Endometrial microvascular endothelial cells (primary cell): ENCODE data around the gene SSR3. TPM values are rescaled to one million over a fixed set of nuclear protein-coding genes. Genes with fewer than 3 reads are reported as not detected.
"Not testable (repeated sequence)": the region's sequence is repeated elsewhere in the genome, so short reads cannot be mapped to it uniquely, and the experiment has no call there.

ENCODE experiments used
- in situ Hi-C: cut with HindIII; loops from 2 replicates; pipeline ENCODE4 v1.10.0; 2017; ENCODE audit warnings: low sequenced_read_pairs, low pct_unique_long_range_greater_than_20kb; ENCODE audit errors: inconsistent ontology term
- total RNA-seq: library from RNA; depleted of rRNA; stranded (reverse); fragments of >200 nt; gene quantifications from one replicate; pipeline ENCODE4 v1.2.3, GENCODE V29; 2015; ENCODE audit errors: inconsistent ontology term

Gene SSR3
- total RNA-seq = 384 TPM

DNA sequence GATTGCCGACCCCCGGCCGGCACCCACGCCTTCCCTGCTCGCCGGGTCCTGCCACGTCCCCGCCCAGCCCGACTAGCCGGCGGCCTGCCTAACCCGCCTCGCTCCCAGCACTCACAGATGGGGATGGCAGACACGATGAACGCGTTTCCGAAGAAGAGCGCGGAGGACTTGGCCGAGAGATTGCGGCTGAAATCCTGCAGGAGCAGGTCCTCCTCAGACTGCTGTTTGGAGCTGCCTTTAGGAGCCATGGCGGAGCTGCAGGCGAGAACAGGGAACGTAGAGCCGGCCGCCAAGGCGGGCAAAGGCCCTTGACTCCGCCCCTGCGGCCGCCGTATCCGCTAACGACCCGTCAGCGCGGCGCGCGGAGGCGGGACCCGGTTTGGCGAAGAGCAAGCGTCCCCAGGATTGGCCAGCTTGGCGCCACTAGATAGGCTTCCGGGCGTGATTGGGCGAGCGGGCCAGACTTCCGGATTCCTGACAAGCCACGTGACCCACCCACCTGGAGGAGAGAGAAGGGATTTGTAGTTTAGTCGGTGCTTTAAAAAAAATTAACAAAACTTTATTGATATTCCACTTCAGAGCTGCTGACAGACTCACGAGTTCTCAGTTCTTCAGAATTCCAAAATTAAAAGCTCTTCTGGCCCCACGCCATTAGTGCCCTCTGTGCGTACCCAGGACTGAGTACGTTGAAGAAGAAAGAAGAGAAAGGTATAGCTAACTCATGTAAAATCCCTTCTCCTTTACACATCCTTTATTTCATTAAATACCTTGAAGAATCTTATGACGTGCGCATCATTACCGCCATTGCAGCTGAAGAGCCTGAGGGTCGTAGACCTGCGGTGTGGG is at the start of gene SSR3:
Gene SSR3 (minus strand): TSS at position 276 of the 846 bp plus-strand sequence. CDS start 28 bp downstream, at position 248.
- in situ Hi-C loops = no loop called here

DNA sequence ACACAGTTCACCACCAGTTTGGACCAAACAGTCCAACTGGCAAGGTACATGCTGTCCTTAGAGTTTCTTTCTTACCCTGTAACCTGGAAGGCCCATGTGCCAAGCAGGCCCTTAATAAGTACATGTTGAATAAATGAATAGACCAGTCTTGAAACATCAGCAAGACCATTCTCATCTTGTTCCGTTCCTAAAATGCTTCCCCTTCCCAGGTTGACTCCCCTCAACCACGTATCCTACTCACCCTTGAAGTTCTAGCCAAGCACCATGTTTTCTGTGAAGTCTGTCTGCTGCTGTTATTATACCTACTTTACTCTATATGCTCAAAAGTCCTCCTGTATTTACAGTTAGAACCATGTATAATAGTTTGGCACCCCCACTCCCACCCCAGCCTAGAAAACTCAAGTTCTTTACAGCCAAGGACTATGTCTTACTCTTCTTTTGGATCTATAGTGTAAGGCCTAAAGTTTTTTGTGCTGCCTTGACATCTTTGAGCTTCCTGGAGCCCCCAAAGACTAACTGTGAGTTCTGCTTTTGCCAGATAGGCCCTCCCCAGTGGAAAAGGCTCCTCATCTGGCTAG is 49.2 kb upstream of the SSR3 start:
- in situ Hi-C loops = no loop called here

DNA sequence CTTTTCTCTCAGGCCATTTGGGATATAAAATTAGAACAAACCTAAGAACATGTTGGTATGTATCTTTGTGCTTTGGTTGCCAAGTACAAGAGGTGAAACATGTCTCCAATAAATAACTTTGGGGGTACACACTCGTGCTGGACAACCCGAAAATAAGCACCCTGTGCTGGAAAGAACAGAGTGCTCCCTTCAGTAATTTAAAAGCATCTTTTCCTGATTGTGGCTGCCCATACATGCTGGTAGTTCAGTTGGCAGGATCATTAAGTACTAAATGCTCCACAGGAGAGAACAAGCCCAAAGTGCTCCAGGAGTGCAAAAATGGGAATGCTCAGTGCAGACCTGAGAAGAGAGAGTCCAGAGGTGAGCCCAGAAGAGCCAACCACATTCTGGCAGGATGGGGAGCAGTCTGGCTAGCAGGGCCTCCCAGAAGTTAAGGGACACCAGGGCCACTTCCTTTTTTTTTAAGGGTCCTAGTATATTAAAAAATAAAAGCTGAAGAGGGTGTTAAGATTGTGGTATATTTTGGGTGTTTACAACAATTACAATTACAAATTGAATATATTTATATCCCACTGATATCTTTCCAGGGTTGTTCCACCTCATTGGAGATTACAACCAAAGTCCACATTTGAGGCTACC is 48.6 kb upstream of the SSR3 start:
- in situ Hi-C loops = no loop called here

DNA sequence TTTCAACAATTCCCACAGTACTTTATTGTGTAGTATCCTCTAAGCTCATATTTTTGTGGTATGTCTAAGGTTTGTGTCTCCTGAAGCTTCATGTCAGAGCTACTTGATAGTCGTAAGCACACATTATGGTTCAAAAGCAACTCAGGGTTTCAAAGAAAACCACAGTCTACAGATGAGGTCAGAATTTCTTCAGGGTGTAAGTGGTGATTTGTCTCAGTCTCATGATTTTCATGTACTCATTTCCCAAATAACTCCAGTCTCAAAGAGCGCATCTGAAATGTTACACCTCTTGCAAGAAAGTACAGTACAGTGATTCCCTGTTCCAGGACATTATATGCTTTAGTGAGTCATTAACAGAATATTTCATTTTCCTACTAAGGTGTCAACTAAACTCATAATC is 47.5 kb upstream of the SSR3 start:
- in situ Hi-C loops = no loop called here

DNA sequence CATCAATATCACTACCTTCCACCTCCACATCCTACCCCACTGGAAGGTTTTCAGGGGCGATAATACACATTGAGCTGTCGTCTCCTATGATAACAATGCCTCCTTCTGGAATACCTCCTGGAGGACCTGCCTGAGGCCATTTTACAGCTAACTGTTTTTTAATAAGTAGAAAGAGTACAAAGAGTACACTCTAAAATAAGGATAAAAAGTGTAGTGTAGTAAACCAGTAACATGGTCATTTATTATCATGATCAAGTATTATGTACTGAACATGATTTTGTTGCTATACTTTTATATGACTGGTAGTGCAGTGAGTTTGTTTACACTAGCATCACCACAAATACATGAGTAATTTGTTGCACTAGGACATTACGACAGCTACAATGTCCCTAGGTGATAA is 46.6 kb upstream of the SSR3 start:
- in situ Hi-C loops = no loop called here

DNA sequence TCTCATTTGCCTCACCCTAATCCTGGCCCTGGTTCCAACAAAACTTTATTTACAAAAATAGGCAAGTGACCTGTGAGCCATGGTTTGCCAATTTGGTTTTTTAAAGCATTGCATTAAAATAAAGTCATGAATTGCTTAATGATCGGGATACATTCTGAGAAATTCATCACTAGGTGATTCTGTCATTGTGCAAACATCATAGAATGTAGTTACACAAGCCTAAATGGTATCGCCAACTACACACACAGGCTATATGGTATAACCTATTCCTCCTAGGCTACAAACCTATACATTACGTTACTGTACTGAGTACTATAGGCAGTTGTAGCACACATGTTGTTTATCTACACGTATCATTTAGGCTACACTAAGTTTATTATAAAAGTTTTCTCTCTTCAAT is 45.9 kb upstream of the SSR3 start:
- in situ Hi-C loops = no loop called here

DNA sequence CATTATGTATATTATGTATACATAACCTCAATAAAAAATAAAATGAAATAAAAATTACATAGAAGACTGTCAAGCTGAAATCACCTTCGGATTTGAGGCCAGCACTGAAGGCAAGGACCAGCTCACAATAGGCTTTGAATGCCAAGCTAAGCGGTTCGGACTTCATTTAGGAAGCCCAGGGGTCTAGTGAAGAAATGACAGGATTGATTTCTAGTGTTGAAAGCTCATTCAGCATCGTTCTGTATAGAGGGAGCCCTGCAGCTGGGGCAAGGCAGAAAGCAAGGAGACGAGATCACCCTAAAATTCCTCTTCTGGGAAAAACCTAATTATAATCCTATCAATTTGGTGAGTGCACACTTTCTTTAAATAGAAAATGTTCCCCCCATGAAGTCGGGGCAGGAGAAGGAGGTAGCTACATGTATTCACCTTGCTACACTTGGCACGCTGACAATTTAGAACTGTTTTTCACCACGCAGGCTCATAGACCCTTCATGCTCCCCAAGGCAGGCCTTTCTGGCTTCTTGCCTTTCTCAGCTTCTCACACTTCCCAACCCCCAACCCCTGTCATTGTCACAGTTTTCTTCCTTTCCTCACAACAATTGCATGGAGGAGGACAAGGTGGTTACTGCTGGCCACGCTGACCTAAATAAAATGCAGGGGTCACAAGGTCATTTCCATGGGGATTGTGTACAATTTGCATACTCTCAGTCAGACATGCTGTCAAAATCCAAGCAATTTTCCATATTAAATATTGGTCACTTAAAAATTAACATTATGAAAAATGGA is 44.4 kb upstream of the SSR3 start:
- in situ Hi-C loops = no loop called here

DNA sequence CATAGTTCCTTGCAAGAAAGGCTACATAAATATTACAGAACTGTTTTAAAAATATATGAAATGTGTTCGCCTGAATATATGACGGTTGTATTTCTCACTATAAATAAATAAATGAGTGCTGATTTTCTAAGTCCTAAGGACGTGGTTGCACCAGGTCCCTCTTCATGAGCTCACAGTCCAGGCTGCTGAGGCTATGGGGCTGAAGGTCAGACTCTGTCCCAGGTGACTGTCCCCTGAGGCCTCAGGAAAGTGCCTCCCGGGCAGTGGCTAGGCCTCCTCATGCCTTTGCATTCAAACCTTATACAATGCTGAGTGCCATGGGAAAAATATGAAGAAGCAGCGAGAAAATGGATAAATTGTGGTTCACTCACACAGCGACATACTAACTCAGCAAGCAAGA is 43.5 kb upstream of the SSR3 start:
- in situ Hi-C loops = no loop called here

DNA sequence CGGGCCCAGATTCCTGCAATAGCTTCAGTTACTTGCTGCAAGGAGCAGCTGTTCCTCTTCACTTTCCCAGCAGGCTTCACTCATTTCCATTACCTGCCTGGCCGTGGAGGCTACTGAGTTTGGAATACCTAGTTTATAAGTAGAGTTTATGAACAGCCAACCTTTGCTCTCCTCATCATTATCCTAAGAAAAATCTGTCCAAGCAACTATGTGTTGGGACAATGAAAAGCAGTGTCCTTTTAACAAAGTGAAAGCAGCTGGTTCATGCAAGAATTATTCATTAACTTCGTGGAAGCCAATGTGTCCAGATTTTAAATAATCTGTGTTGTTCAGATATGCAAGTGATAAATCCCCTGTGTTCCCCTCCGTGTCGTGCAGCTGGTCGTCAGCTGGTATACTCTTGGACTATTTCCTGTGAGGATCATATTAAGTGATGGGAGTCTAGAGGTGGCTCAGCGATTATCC is 39.3 kb upstream of the SSR3 start:
- in situ Hi-C loops = no loop called here

DNA sequence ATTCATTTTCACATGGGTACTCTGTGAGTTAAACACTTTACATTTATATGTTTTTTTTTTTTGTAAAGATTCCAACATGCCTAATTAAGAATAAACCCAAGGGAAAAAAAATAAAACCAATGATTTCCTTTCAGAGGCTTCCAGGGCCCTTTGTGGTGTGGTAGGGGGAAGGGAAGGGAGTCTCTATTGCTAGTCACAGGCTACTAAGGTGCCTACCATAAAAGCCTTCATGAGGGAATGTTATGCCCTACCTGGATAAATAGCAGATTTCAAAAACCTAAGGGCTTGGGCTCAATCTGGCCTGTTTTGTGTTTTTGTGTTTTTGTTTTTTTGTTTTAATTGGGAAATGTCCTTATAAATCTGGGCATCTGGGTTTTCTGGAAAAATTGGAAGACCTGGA is 38.9 kb upstream of the SSR3 start:
- in situ Hi-C loops = no loop called here

DNA sequence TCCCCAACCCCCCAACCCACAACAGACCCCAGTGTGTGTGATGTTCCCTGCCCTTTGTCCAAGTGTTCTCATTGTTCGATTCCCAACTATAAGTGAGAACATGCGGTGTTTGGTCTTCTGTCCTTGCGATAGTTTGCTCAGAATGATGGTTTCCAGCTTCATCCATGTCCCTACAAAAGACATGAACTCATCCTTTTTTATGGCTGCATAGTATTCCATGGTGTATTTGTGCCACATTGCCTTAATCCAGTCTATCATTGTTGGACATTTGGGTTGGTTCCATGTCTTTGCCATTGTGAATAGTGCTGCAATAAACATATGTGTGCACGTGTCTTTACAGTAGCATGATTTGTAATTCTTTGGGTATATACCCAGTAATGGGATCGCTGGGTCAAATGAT is 34.9 kb upstream of the SSR3 start:
- in situ Hi-C loops = not testable (repeated sequence)

DNA sequence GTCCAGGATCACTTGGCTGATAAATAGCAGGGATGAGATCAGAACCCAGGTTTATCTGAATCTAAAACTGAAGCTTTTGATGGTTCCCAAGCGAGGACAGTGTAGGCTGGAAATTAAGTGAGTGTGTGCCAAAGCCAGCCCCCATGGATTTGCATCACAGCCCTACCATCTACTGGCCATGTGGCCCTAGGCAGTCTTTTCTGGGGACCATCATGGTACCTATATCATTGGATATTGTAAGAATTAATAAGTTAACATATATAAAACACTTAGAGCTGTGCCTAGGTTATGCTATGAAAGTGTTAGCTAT is 32.8 kb upstream of the SSR3 start:
- in situ Hi-C loops = no loop called here

DNA sequence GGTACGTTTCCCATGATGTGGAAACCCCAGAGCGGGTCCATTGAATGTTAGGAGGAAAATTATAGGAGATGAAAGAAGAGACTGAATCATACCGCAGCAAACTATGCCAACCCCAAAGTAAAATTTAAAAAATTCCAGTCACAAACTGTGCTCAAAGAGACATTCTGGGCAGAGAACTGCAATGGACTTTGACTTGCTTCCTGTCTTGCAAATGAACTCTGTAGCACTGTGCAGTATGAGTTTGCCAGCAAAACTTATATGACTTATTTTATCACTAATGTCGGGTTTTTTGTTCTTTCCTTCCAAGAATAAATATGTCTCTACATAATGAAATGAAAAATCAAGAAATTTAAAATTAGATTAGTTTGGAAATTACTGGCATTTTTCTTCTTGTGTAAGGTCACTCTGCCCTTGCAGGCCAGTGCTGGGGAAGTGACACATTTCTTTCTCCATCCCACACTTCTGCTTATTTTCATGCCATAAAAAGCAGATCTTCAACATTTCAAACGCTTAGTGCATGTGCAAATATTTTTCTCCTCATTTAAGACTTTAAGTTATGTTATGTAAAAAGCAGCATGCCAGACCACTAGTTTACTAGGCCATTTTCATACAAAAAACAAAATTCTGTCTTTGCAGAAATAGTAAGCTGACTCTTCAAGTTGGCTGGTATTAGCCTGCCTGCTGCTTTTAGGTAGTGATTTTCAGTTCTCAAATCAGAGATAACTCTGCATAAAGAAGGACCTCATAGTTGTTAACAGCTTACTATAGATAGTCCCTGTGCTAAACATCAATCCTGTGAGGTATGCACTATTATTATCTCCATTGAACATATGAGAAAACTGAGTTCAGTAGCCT is 32.2 kb upstream of the SSR3 start:
- in situ Hi-C loops = no loop called here

DNA sequence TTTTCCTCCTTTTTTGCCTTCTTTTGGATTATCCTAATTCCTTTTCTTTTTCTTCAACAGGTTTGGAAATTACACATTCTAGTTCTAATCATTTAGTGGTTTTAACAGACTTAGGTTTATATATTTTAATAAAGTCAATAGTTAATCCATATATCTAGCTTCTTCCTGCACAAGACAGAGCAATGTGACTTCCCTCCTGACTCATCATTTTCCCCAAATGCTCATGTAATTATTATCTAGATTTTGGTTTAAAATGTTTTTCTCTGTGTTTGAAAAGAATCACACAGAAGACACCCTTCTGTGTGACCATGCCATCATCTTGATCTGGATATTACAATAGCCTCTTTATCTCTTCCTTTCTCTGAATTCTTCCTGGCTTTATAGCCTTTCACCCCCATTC is 28.6 kb upstream of the SSR3 start:
- in situ Hi-C loops = no loop called here

DNA sequence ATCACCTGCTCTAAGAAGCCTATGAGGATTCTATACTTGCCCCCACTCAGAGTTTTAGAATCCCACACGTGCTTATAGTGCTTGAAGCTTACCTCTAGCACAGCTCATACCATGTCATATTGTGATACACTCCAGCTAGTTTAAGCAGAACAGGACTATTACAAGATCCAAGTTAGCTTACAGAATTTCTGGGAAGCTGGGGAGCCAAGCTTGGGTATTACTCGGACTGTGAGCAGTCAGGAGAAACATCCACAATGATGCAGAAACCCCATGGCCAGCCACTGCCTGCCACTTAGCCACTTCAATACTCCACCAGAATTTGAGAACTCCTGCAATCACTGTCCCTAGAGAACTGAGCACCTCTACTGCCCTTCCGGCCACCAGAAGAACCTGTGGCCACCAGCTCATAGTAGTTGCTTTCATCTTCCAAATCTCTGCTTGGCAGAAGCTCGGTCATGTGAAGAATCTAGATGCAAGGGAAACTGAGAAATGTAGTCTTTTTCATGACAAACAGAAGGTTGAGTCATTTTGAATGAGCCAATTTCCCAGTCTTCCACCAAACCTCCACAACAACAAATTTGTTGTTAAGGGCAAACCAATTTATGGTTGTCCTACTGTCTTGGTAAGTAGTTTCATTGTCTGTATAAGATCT is 27.7 kb upstream of the SSR3 start:
- in situ Hi-C loops = no loop called here

DNA sequence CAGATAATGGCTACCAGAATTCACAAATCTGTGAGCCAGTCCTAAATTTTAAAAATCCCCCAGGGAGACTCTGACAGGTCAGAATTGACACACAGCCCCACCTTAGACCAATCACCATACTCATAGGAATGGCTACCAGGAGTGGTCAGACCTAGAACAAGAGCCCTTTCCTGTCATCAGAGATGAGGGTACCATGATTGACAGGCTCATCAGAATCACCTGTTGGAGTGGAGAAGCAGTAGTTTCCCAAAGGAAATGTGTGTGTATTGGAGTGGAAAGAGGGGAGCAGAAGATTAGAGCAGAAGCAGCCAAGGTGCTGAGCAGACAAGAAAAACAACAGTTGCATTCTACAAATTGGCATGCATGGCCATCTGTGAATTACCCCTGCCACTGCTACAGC is 27.0 kb upstream of the SSR3 start:
- in situ Hi-C loops = no loop called here

DNA sequence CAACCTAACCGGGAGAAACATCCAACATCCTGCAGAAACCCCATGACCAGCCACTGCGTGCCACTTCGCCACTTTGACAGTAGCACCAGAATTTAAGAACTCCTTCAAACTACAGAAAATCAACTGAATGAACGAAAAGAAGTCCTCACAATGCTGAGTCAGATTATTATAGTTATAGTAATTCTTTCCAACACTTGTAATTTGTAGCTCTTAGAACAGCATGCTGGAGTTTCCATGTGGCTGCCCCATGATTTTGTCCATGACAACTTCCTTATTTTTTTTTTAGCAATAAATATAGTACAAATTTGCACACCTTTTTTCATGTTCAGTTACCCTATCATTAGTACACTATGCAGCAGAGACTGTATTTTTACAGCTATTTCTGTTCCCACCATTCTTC is 26.1 kb upstream of the SSR3 start:
- in situ Hi-C loops = no loop called here

DNA sequence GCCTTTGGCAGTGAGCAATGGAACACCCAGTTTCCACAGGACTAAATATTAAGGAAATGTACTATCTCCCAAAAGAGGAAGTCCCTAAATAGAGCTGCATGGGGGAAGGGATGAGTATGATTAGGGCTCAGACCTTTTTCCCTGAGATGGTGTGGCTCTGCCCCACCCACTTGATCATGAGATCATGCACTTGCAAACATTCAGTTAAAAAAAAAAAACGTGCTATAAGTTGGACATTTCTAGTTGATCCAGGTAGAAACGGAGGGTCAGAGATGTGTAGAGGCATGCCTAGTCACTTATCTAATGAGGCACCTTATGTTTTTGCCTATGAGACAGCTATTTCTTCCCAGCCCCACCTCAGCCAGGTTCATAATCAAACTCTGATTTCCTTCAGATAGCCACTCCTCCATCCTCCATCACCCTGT is 24.5 kb upstream of the SSR3 start:
- in situ Hi-C loops = no loop called here
